T47D (cell line): ENCODE measurements around the gene SLC35A3.

ENCODE experiments used
- DNase-seq, 2 experiments: peaks; one replicate each; pipeline versions ENCODE4 v3.0.0 to v3.0.0-alpha.2; 2011 to 2012; ENCODE audit warnings: low read depth in 1 of 2, low spot score in 1 of 2
- JUND ChIP-seq: IDR thresholded peaks from 2 replicates; pipeline ENCODE4 v1.6.1; 2012; ENCODE audit warnings: low read depth
- in situ Hi-C: cut with HindIII; loops from 2 replicates; pipeline ENCODE4 v1.10.0; 2016; ENCODE audit warnings: low sequenced_read_pairs, low pct_unique_long_range_greater_than_20kb

Gene SLC35A3

GRCh38 chr1:100080331-100080730 is 110.5 kb downstream of the SLC35A3 start:
- no peak for DNase-seq
- TF ChIP-seq JUND, result no peak
- in situ Hi-C loops, result no loop called here
